ENCODE measurements around the gene PLAU. TPM values are rescaled to one million over a fixed set of nuclear protein-coding genes. Genes with fewer than 3 reads are reported as not detected.

Gene PLAU
- total and polyA plus RNA-seq, 2 of the 13 experiments (the other 11 are each of a cell fraction or from before 2014, with no cell fraction given) = 0.45 to 11.2 TPM

DNA sequence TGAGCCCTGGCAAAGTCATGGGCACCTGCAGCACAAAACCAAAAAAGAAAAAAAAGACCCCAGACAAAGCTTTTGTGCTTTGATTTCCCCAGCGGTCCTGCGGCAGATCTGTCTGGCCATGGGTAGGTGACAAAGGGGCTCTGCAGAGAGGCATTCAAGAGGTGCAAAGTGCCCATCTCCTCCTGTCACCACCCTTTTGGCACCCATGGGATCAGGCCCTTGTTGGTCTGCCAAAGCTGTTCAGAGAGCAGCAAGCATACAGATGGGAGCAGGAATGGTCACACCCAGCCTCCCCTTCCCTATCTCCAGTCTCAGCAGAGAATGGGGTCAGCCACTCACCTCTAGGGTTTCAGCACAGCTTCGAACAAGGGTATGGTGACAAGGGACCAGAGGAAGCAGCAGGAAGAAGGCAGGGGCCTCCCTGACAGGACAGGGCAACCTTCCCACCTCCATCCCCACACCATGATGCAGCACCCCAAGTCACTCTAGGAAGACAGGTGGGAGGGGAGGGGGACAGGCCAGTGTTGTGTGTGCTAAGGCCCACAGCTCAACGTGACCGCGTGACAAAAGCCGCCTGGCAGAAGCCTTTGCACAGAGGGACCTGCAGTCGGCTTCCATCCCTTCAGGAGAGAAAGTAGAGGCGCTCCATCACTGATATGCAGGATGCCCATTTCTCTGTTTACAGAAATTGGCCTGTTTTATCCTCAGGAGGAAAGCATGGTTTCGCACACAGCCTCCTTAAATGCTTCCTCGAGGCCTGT is 42.9 kb upstream of the PLAU start:
- Histone ChIP-seq H3K9me3 (ENCODE audit: low read length) (no peaks in the 10 kb centered on the region), H3K4me1 (ENCODE audit: insufficient read depth, low read length) (peaks cover 20% of the 10 kb centered on the region), H3K4me3 (replicated peaks in 1 of 3; ENCODE audit: insufficient read depth in 1 of 3, low read depth in 2 of 3, low read length in 3 of 3) (no peak overlapping the region), H3K79me2 (ENCODE audit: insufficient read depth, low read length) (peaks cover 18% of the 10 kb centered on the region), H3K27me3 (ENCODE audit: control insufficient read depth in 1 of 2, insufficient read depth in 2 of 2, low read length in 2 of 2) (no peaks in the 10 kb centered on the region), H4K20me1 (ENCODE audit: insufficient read depth, low read length) (peaks cover 11% of the 10 kb centered on the region; the same call in 1 of the 2 replicates), H3K4me2 (ENCODE audit: low read depth, low read length) (no peak overlapping the region), H3K36me3 (replicated peaks in 1 of 2; ENCODE audit: control insufficient read depth in 1 of 2, insufficient read depth in 2 of 2, low read length in 2 of 2) (peaks cover 6 to 30% of the 10 kb centered on the region in 2 experiments; a peak in 3 of 5 replicates), H2AFZ (ENCODE audit: low read length) (no peak overlapping the region), H3K27ac (ENCODE audit: extremely low read length, insufficient read depth, low read length) (no peak overlapping the region), H3K9ac (ENCODE audit: insufficient read depth, low read depth, low read length) (no peak overlapping the region)
- no peak for DNase-seq (ENCODE audit: low spot score)
- WGBS (ENCODE audit: low lambda C conversion rate) = 96% methylated on average over 7 of the region's 11 CpGs
- FAIRE-seq = no peak
- CTCF ChIA-PET (ENCODE audit: low intra/inter-chr PET ratio, low total read pairs) = no interaction called here
- no peak for ATAC-seq
- no TSS peak for BruUV-seq (replicated peaks)
- intact Hi-C loops (cut with micrococcal nuclease; ENCODE audit: unreplicated experiment) = no loop called here
- in situ Hi-C loops (cut with HindIII; ENCODE audit: extremely low pct_ligation_motif_present, low pct_unique_long_range_greater_than_20kb) = no loop called here
- POLR2A ChIA-PET = no interaction called here
- TF ChIP-seq, protein P1, sequence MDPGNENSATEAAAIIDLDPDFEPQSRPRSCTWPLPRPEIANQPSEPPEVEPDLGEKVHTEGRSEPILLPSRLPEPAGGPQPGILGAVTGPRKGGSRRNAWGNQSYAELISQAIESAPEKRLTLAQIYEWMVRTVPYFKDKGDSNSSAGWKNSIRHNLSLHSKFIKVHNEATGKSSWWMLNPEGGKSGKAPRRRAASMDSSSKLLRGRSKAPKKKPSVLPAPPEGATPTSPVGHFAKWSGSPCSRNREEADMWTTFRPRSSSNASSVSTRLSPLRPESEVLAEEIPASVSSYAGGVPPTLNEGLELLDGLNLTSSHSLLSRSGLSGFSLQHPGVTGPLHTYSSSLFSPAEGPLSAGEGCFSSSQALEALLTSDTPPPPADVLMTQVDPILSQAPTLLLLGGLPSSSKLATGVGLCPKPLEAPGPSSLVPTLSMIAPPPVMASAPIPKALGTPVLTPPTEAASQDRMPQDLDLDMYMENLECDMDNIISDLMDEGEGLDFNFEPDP (CRISPR knock-in tag; conservative IDR thresholded peaks at IDR 0.05) = no peak
- no peak for TF ChIP-seq ZNF850 (CRISPR knock-in tag; conservative IDR thresholded peaks at IDR 0.05)
- no peak for TF ChIP-seq ZNF292 (CRISPR knock-in tag; IDR thresholded peaks at IDR 0.05; ENCODE audit: borderline replicate concordance, low read depth)
- no peak for TF ChIP-seq ZNF24 (IDR thresholded peaks at IDR 0.05)
- no peak for TF ChIP-seq CENPX (CRISPR knock-in tag; IDR thresholded peaks at IDR 0.05)
- no peak for TF ChIP-seq ZNF441 (CRISPR knock-in tag; IDR thresholded peaks at IDR 0.05; ENCODE audit: borderline replicate concordance)
- TF ChIP-seq, protein P2, sequence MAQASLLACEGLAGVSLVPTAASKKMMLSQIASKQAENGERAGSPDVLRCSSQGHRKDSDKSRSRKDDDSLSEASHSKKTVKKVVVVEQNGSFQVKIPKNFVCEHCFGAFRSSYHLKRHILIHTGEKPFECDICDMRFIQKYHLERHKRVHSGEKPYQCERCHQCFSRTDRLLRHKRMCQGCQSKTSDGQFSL (CRISPR knock-in tag; IDR thresholded peaks at IDR 0.05) = no peak
- TF ChIP-seq, protein P3, sequence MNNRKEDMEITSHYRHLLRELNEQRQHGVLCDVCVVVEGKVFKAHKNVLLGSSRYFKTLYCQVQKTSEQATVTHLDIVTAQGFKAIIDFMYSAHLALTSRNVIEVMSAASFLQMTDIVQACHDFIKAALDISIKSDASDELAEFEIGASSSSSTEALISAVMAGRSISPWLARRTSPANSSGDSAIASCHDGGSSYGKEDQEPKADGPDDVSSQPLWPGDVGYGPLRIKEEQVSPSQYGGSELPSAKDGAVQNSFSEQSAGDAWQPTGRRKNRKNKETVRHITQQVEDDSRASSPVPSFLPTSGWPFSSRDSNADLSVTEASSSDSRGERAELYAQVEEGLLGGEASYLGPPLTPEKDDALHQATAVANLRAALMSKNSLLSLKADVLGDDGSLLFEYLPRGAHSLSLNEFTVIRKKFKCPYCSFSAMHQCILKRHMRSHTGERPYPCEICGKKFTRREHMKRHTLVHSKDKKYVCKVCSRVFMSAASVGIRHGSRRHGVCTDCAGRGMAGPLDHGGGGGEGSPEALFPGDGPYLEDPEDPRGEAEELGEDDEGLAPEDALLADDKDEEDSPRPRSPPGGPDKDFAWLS (CRISPR knock-in tag; IDR thresholded peaks at IDR 0.05; ENCODE audit: borderline replicate concordance) = no peak
- no peak for TF ChIP-seq ZBTB42 (CRISPR knock-in tag; IDR thresholded peaks at IDR 0.05)
- TF ChIP-seq TAF1 (CRISPR knock-in tag; IDR thresholded peaks at IDR 0.05) = no peak
- TF ChIP-seq KLF11 (CRISPR knock-in tag; IDR thresholded peaks at IDR 0.05) = no peak
- TF ChIP-seq MEIS1 (CRISPR knock-in tag; IDR thresholded peaks at IDR 0.05; ENCODE audit: borderline replicate concordance) = no peak
- TF ChIP-seq ZSCAN9 (CRISPR knock-in tag; IDR thresholded peaks at IDR 0.05; ENCODE audit: borderline replicate concordance) = no peak
- no peak for TF ChIP-seq SRSF1 (optimal IDR thresholded peaks at IDR 0.05; ENCODE audit: low read depth, low read length)
